Measurements from ENCODE around the gene ARHGEF17. TPM values are rescaled to one million over a fixed set of nuclear protein-coding genes. Genes with fewer than 3 reads are reported as not detected.

ARHGEF17 gene
- total and polyA plus RNA-seq, 2 of the 8 experiments (the other 6 are each of a cell fraction or from before 2014, with no cell fraction given): 11.3 to 14.6 TPM

GRCh38 chr11:73265853-73266645 is 42.0 kb upstream of the ARHGEF17 start:
- peaks cover 0 to 14% (median 8%) of the 10 kb centered on the region in 4 experiments; a peak in 6 of 7 replicates for H3K4me1 ChIP-seq (replicated peaks in 1 of 4; ENCODE audit: control insufficient read depth in 3 of 4, insufficient read depth in 4 of 4, low read length in 3 of 4)
- DNase-seq (ENCODE audit: low read depth in 1 of 2, low spot score in 2 of 2) (no peak), FAIRE-seq (no peak)
- 71% methylated on average over 3 of the region's 3 CpGs; no CpG with 5 or more reads in 1 of the 2 experiments for WGBS, 2 experiments (ENCODE audit: extremely low coverage in 1 of 2, insufficient coverage in 1 of 2, insufficient read length in 1 of 2, insufficient replicate concordance in 2 of 2, low coverage in 1 of 2, low lambda C conversion rate in 2 of 2, missing lambda C conversion rate in 1 of 2)
- H3K18ac ChIP-seq (ENCODE audit: extremely low read depth, low read length): no peak overlapping the region
- H2AFZ ChIP-seq (ENCODE audit: low read length): no peak overlapping the region
- H2BK5ac ChIP-seq (ENCODE audit: low read depth, low read length): no peak overlapping the region
- H4K5ac ChIP-seq (ENCODE audit: insufficient read length, low read depth, low read length): no peak overlapping the region
- no peak overlapping the region for H3K14ac ChIP-seq (ENCODE audit: insufficient read length)
- ChIA-PET CTCF (ENCODE audit: partially characterized antibody) (interaction anchor here (0.9 to 16.5 kb wide), 12 partner anchors 9 to 359 kb away, joined by 3 to 173 read pairs (median 4); partner anchors contain the start of gene FCHSD2), POLR2A (ENCODE audit: partially characterized antibody) (interaction anchor here (1.2 to 1.7 kb wide), 2 partner anchors 20 to 43 kb away, joined by 3 to 6 read pairs; no protein-coding TSS in a partner anchor)
- H4K91ac ChIP-seq (replicated peaks; ENCODE audit: insufficient read length, low read length): no peak overlapping the region
- H2BK12ac ChIP-seq (ENCODE audit: low read depth, low read length): no peak overlapping the region
- H3K56ac ChIP-seq (replicated peaks; ENCODE audit: insufficient read length, low read depth, low read length): no peak overlapping the region
- no peaks in the 10 kb centered on the region for H3K36me3 ChIP-seq (ENCODE audit: control insufficient read depth in 2 of 4, insufficient read depth in 4 of 4, low read length in 3 of 4)
- H4K8ac ChIP-seq (ENCODE audit: extremely low read depth, insufficient read depth, low read length): no peak overlapping the region
- no peaks in the 10 kb centered on the region for H3K79me2 ChIP-seq (ENCODE audit: control insufficient read depth in 1 of 2, insufficient read depth in 2 of 2, low read length in 2 of 2)
- H3K9me3 ChIP-seq (ENCODE audit: insufficient read depth in 2 of 2, low read depth in 1 of 2, low read length in 1 of 2): no peaks in the 10 kb centered on the region
- H2BK20ac ChIP-seq (ENCODE audit: low read length): no peak overlapping the region
- no peak overlapping the region for H3K4me3 ChIP-seq (ENCODE audit: extremely low read depth in 1 of 4, insufficient read depth in 2 of 4, low read depth in 3 of 4, low read length in 4 of 4)
- no peak overlapping the region for H3K9ac ChIP-seq (replicated peaks in 1 of 4; ENCODE audit: extremely low read depth in 1 of 4, low read depth in 3 of 4, low read length in 3 of 4)
- H3K27me3 ChIP-seq (replicated peaks in 1 of 4; ENCODE audit: control insufficient read depth in 3 of 4, extremely low read depth in 1 of 4, insufficient read depth in 3 of 4, low read length in 3 of 4): peaks cover 0 to 13% (median 12%) of the 10 kb centered on the region in 4 experiments; a peak in 5 of 7 replicates
- H2BK15ac ChIP-seq (ENCODE audit: low read length): no peak overlapping the region; the same call in 1 of the 2 replicates
- H3K79me1 ChIP-seq (ENCODE audit: low read depth, low read length): 0 out of 2 replicates have a peak, but pooled peaks cover 3% of the 10 kb centered on the region
- peaks cover 0 to 1% of the 10 kb centered on the region in 2 experiments for H4K20me1 ChIP-seq (replicated peaks in 1 of 2; ENCODE audit: control insufficient read depth in 1 of 2, insufficient read depth in 2 of 2, low read length in 2 of 2)
- no peak overlapping the region for H3K23ac ChIP-seq (ENCODE audit: insufficient read length)
- no peak overlapping the region for H2BK120ac ChIP-seq (replicated peaks; ENCODE audit: low read depth, low read length)
- H2AK5ac ChIP-seq (ENCODE audit: low read depth, low read length): no peak overlapping the region
- H3K27ac ChIP-seq (ENCODE audit: low read depth, low read length): no peak overlapping the region
- H3K23me2 ChIP-seq (ENCODE audit: low read depth, low read length): no peaks in the 10 kb centered on the region; the same call in 1 of the 2 replicates
- H3K4me2 ChIP-seq (ENCODE audit: insufficient read depth in 1 of 2, low read depth in 2 of 2, low read length in 2 of 2): no peak overlapping the region
- H3K4ac ChIP-seq (replicated peaks; ENCODE audit: insufficient read length, low read depth, low read length): no peak overlapping the region
- no peak for TF ChIP-seq TAF7 (optimal IDR thresholded peaks at IDR 0.05; ENCODE audit: borderline replicate concordance, low read depth, low read length)
- TF ChIP-seq SIX5 (IDR thresholded peaks at IDR 0.05; ENCODE audit: low read depth, low read length): no peak
- no peak for TF ChIP-seq RXRA (IDR thresholded peaks at IDR 0.05; ENCODE audit: insufficient read depth, low read depth, low read length)
- TF ChIP-seq GABPA (IDR thresholded peaks at IDR 0.05; ENCODE audit: borderline replicate concordance, insufficient read depth, low read length): no peak
- TF ChIP-seq BACH1 (IDR thresholded peaks at IDR 0.05; ENCODE audit: low read length): no peak
- TF ChIP-seq RBBP5 (IDR thresholded peaks at IDR 0.05; ENCODE audit: borderline replicate concordance, low read depth, low read length): no peak
- no peak for TF ChIP-seq KDM4A (IDR thresholded peaks at IDR 0.05; ENCODE audit: low read depth, low read length, severe bottlenecking)
- no peak for TF ChIP-seq CEBPB (IDR thresholded peaks at IDR 0.05; ENCODE audit: low read depth, low read length)
- no peak for TF ChIP-seq EP300 (IDR thresholded peaks at IDR 0.05; ENCODE audit: borderline replicate concordance in 1 of 2, low read depth in 2 of 2, low read length in 2 of 2)
- no peak for TF ChIP-seq HDAC2 (IDR thresholded peaks at IDR 0.05; ENCODE audit: borderline replicate concordance in 1 of 2, low read depth in 2 of 2, low read length in 2 of 2)
- no peak for TF ChIP-seq HDAC6 (IDR thresholded peaks at IDR 0.05; ENCODE audit: low read depth, low read length)
- TF ChIP-seq SP4 (IDR thresholded peaks at IDR 0.05; ENCODE audit: low read length): no peak

Data from H1 (cell line).